Endothelial cell of umbilical vein (primary cell): ENCODE data around the gene AMZ1.
"Not testable (repeated sequence)": the region's sequence is repeated elsewhere in the genome, so short reads cannot be mapped to it uniquely, and the experiment has no call there.

ENCODE experiments used
- CTCF ChIP-seq, 2 donors: IDR thresholded peaks; 1 replicate in 1 of 2; 2 replicates in 1 of 2; pipeline ENCODE4 v1.5.1; 2011; ENCODE audit warnings: low read length in 2 of 2, mild to moderate bottlenecking in 2 of 2, moderate library complexity in 2 of 2, control low read depth in 1 of 2, inconsistent platforms in 1 of 2, low read depth in 1 of 2; ENCODE audit not compliant: insufficient read depth in 1 of 2; ENCODE audit errors: extremely low read depth in 1 of 2
- EZH2 ChIP-seq: IDR thresholded peaks from 2 replicates; pipeline ENCODE4 v1.6.1; 2012; ENCODE audit warnings: borderline replicate concordance, low read depth, mild to moderate bottlenecking, moderate library complexity, low read length, inconsistent platforms; ENCODE audit not compliant: severe bottlenecking
- GATA2 ChIP-seq: IDR thresholded peaks from 2 replicates; pipeline ENCODE4 v1.7.0; 2011; ENCODE audit warnings: low read depth, mild to moderate bottlenecking, moderate library complexity, mixed read lengths, low read length; ENCODE audit not compliant: insufficient read length, insufficient read depth

GRCh38 chr7:2673214-2673613, 14.8 kb upstream of the AMZ1 start:
- not testable (repeated sequence) for TF ChIP-seq CTCF (IDR thresholded peaks at IDR 0.05; ENCODE audit: extremely low read depth in 1 of 2, insufficient read depth in 1 of 2, low read depth in 1 of 2, low read length in 2 of 2); EZH2; GATA2
